Mesenchymal stem cell (in vitro differentiated cells and primary cell): ENCODE results near the gene ULK4.

Source experiments
- DNase-seq: peaks from one replicate; pipeline ENCODE4 v3.0.0-alpha.2; 2013
- H2AFZ ChIP-seq: one replicate; pipeline ENCODE4 v1.6.1; 2013; ENCODE audit warnings: low read depth, mild to moderate bottlenecking, control low read depth, inconsistent platforms, low read length, moderate library complexity
- H2AK5ac ChIP-seq: 2 replicates; pipeline ENCODE4 v1.6.1; 2013; ENCODE audit warnings: low read length, moderate library complexity, mild to moderate bottlenecking, inconsistent platforms; ENCODE audit not compliant: severe bottlenecking
- H2BK120ac ChIP-seq: one replicate; pipeline ENCODE4 v1.6.1; 2013; ENCODE audit warnings: low read depth, mild to moderate bottlenecking, inconsistent platforms, low read length, moderate library complexity
- H2BK12ac ChIP-seq, 2 experiments: one replicate each; pipeline ENCODE4 v1.6.1; 2013; ENCODE audit warnings: inconsistent platforms in 2 of 2, low read length in 2 of 2, mild to moderate bottlenecking in 2 of 2, moderate library complexity in 2 of 2, control low read depth in 1 of 2
- H2BK15ac ChIP-seq: one replicate; pipeline ENCODE4 v1.6.1; 2013; ENCODE audit warnings: mild to moderate bottlenecking, low read depth, inconsistent platforms; ENCODE audit not compliant: poor library complexity, severe bottlenecking
- H2BK5ac ChIP-seq: 2 replicates; pipeline ENCODE4 v1.6.1; 2013; ENCODE audit warnings: low read depth, mild to moderate bottlenecking, low read length, control low read depth, inconsistent platforms; ENCODE audit not compliant: poor library complexity, severe bottlenecking
- H3K14ac ChIP-seq, 2 experiments: one replicate each; pipeline ENCODE4 v1.6.1; 2013; ENCODE audit warnings: inconsistent platforms in 2 of 2, low read length in 2 of 2, control low read depth in 1 of 2, mild to moderate bottlenecking in 1 of 2, moderate library complexity in 1 of 2
- H3K18ac ChIP-seq, 2 experiments: one replicate each; pipeline ENCODE4 v1.6.1; 2013; ENCODE audit warnings: inconsistent platforms in 2 of 2, low read length in 2 of 2, control low read depth in 1 of 2, low read depth in 1 of 2, mild to moderate bottlenecking in 1 of 2
- H3K23ac ChIP-seq, 2 experiments: one replicate each; pipeline ENCODE4 v1.6.1; 2013; ENCODE audit warnings: inconsistent platforms in 2 of 2, low read length in 2 of 2, mild to moderate bottlenecking in 2 of 2, moderate library complexity in 2 of 2, control low read depth in 1 of 2
- H3K27ac ChIP-seq: 2 replicates; pipeline ENCODE4 v1.5.1; 2013; ENCODE audit warnings: mild to moderate bottlenecking, moderate library complexity, low read length, control low read depth, inconsistent platforms; ENCODE audit not compliant: poor library complexity, severe bottlenecking
- H3K27me3 ChIP-seq, 2 experiments: 2 replicates each; pipeline versions ENCODE4 v1.6.1 to v1.7.0; 2013; ENCODE audit warnings: low read length in 2 of 2, mild to moderate bottlenecking in 2 of 2, moderate library complexity in 2 of 2, control low read depth in 1 of 2, inconsistent platforms in 1 of 2; ENCODE audit not compliant: control insufficient read depth in 1 of 2, insufficient read depth in 1 of 2
- H3K36me3 ChIP-seq, 2 experiments: 2 replicates each; pipeline versions ENCODE4 v1.6.1 to v1.7.0; 2013; ENCODE audit warnings: low read length in 2 of 2, control low read depth in 1 of 2, inconsistent platforms in 1 of 2, low read depth in 1 of 2, mild to moderate bottlenecking in 1 of 2; ENCODE audit not compliant: insufficient read depth in 2 of 2, control insufficient read depth in 1 of 2
- H3K4ac ChIP-seq, 2 experiments: one replicate each; pipeline ENCODE4 v1.6.1; 2013; ENCODE audit warnings: inconsistent platforms in 2 of 2, low read length in 2 of 2, mild to moderate bottlenecking in 2 of 2, moderate library complexity in 2 of 2, control low read depth in 1 of 2, low read depth in 1 of 2
- H3K4me1 ChIP-seq: 2 replicates; pipeline ENCODE4 v1.6.1; 2013; ENCODE audit warnings: low read depth, low read length, control low read depth; ENCODE audit not compliant: control insufficient read depth, insufficient read depth
- H3K4me2 ChIP-seq: 2 replicates; pipeline ENCODE4 v1.6.1; 2013; ENCODE audit warnings: low read length, mild to moderate bottlenecking, inconsistent platforms; ENCODE audit not compliant: poor library complexity, severe bottlenecking
- H3K4me3 ChIP-seq, 2 experiments: 2 replicates each; pipeline versions ENCODE4 v1.5.1 to v1.7.0; 2013; ENCODE audit warnings: low read length in 2 of 2, mild to moderate bottlenecking in 2 of 2, control low read depth in 1 of 2, low read depth in 1 of 2; ENCODE audit not compliant: insufficient read depth in 1 of 2
- H3K79me1 ChIP-seq: replicated peaks from 2 replicates; pipeline ENCODE4 v1.6.1; 2013; ENCODE audit warnings: mild to moderate bottlenecking, control low read depth, low read length, inconsistent platforms; ENCODE audit not compliant: poor library complexity, severe bottlenecking
- H3K9ac ChIP-seq: 2 replicates; pipeline ENCODE4 v1.7.0; 2013; ENCODE audit warnings: mild to moderate bottlenecking, low read length, moderate library complexity
- H3K9me3 ChIP-seq: 2 replicates; pipeline ENCODE4 v1.7.0; 2013; ENCODE audit warnings: mild to moderate bottlenecking, low read length; ENCODE audit not compliant: control insufficient read depth
- H4K8ac ChIP-seq: one replicate; pipeline ENCODE4 v1.6.1; 2013; ENCODE audit warnings: inconsistent platforms, mild to moderate bottlenecking, low read length, moderate library complexity
- H4K91ac ChIP-seq: one replicate; pipeline ENCODE4 v1.6.1; 2013; ENCODE audit warnings: mild to moderate bottlenecking, low read length, inconsistent platforms
- WGBS: methylation state at CpG from one replicate; pipeline ENCODE4 v1.1.7; 2013; ENCODE audit warnings: mixed read lengths; 5-methylcytosine and 5-hydroxymethylcytosine counted together

Gene ULK4

DNA sequence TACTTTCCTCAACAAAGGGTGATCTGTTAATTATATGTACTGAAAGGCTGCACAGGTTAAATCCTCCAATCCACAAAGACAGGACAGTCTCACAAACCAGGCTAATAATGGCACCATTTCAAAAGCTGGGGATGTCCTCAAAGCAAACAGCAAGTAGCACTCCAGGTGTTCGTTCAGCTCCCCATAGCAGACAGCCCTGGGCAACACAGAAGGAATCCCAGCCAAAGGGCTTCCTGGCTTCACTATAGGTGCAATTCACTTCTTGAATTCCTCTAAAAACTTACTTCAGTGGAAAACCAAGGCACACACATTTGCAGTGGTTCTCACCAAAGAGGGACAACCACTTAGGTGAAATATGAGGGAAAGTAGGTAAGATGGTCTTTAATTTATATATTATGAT is 595.9 kb downstream of the ULK4 start:
- Histone ChIP-seq H2BK15ac (no peak overlapping the region), H3K9me3 (no peaks in the 10 kb centered on the region), H3K36me3 (no peaks in the 10 kb centered on the region), H2AFZ (no peak overlapping the region), H3K18ac (no peak overlapping the region), H2BK12ac (no peak overlapping the region), H3K27me3 (no peaks in the 10 kb centered on the region), H3K4ac (no peak overlapping the region), H3K14ac (no peak overlapping the region), H3K4me2 (no peak overlapping the region), H3K27ac (no peak overlapping the region), H3K79me1 (no peaks in the 10 kb centered on the region), H3K9ac (no peak overlapping the region), H3K4me1 (peaks cover 9% of the 10 kb centered on the region), H3K4me3 (no peak overlapping the region), H2BK5ac (no peak overlapping the region), H2BK120ac (no peak overlapping the region), H2AK5ac (no peak overlapping the region), H3K23ac (no peak overlapping the region), H4K8ac (no peak overlapping the region), H4K91ac (no peak overlapping the region)
- WGBS: 64% methylated on average over 1 of the region's 1 CpG
- DNase-seq: no peak

DNA sequence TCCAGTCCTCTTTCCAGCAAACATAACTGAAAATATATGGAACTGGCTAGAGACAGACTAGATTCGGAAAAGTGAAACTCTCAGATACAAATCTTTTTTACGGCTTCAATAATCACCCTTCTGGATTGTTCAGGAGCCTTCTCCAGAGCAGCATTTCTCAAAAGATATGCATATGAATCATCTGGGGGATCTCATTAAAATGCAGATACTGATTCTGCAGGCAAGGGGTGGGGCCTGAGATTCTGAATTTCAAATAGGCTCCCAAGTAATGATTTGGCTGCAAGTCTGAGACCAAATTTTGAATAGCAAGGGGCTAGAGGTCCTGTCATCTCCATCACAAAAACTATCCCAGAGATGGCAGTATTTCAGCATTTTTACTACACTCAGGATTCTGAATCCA is 597.2 kb downstream of the ULK4 start:
- no peak overlapping the region for H2BK15ac ChIP-seq
- H2BK12ac ChIP-seq: no peak overlapping the region
- H3K4ac ChIP-seq: no peak overlapping the region
- H3K4me1 ChIP-seq: peaks cover 4% of the 10 kb centered on the region
- H3K9me3 ChIP-seq: no peaks in the 10 kb centered on the region
- H3K4me2 ChIP-seq: no peak overlapping the region
- H3K4me3 ChIP-seq: no peak overlapping the region
- no peak overlapping the region for H3K27ac ChIP-seq
- no peak overlapping the region for H2BK120ac ChIP-seq
- H4K8ac ChIP-seq: no peak overlapping the region
- H3K36me3 ChIP-seq: no peaks in the 10 kb centered on the region
- no peak overlapping the region for H3K14ac ChIP-seq
- no peaks in the 10 kb centered on the region for H3K79me1 ChIP-seq
- no peak overlapping the region for H4K91ac ChIP-seq
- no peak overlapping the region for H3K23ac ChIP-seq
- H2AFZ ChIP-seq: no peak overlapping the region
- no peak overlapping the region for H2BK5ac ChIP-seq
- H3K27me3 ChIP-seq: no peaks in the 10 kb centered on the region
- no peak overlapping the region for H3K18ac ChIP-seq
- WGBS: 22% methylated on average over 1 of the region's 2 CpGs
- H3K9ac ChIP-seq: no peak overlapping the region
- peak; percentile 27 for DNase-seq
- no peak overlapping the region for H2AK5ac ChIP-seq

DNA sequence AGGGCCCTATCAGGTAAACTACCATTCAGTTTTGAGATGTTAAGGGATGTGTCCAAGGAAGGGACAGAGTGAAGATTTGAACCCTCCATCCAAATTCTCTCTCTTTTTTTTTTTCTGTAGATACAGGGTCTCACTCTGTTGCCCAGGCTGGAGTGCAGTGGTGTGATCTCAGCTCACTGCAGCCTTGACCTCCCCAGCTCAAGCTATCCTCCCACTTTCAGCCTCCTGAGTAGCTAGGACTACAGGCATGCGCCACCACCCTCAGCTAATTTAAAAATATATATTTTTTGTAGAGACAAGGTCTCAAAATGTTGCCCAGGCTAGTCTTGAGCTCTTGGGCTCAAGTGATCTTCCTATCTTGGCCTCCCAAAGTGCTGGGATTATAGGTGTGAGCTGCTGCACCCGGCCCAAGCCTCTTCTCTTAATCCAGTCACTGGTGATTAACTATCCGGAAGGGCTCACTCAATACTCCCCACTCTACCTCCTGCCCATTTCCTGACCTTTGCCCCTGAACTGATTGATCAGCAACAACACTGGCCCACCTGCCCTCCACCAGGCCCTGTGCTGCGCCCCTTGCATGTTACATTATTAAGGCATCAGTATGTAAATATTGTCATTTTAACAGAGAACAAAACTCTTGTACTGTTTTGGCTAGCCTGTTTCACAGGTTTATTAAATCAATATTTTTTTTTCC is 597.9 kb downstream of the ULK4 start:
- no peak overlapping the region for H2BK15ac ChIP-seq
- no peaks in the 10 kb centered on the region for H3K9me3 ChIP-seq
- H2BK120ac ChIP-seq: no peak overlapping the region
- H2AFZ ChIP-seq: no peak overlapping the region
- 37% methylated on average over 2 of the region's 4 CpGs for WGBS
- no peak overlapping the region for H3K27ac ChIP-seq
- peaks cover 4% of the 10 kb centered on the region for H3K4me1 ChIP-seq
- H3K18ac ChIP-seq: peak overlapping the region in 1 of 2 experiments; percentile 28
- no peak overlapping the region for H3K4ac ChIP-seq
- no peak overlapping the region for H4K8ac ChIP-seq
- no peak for DNase-seq
- no peak overlapping the region for H4K91ac ChIP-seq
- H3K79me1 ChIP-seq: no peaks in the 10 kb centered on the region
- H3K23ac ChIP-seq: no peak overlapping the region
- H3K14ac ChIP-seq: no peak overlapping the region
- peak overlapping the region in 1 of 2 experiments; percentile 10 for H2BK12ac ChIP-seq
- no peak overlapping the region for H3K4me2 ChIP-seq
- H2BK5ac ChIP-seq: no peak overlapping the region
- H2AK5ac ChIP-seq: no peak overlapping the region
- H3K27me3 ChIP-seq: no peaks in the 10 kb centered on the region
- H3K4me3 ChIP-seq: no peak overlapping the region
- H3K36me3 ChIP-seq: no peaks in the 10 kb centered on the region
- H3K9ac ChIP-seq: no peak overlapping the region

DNA sequence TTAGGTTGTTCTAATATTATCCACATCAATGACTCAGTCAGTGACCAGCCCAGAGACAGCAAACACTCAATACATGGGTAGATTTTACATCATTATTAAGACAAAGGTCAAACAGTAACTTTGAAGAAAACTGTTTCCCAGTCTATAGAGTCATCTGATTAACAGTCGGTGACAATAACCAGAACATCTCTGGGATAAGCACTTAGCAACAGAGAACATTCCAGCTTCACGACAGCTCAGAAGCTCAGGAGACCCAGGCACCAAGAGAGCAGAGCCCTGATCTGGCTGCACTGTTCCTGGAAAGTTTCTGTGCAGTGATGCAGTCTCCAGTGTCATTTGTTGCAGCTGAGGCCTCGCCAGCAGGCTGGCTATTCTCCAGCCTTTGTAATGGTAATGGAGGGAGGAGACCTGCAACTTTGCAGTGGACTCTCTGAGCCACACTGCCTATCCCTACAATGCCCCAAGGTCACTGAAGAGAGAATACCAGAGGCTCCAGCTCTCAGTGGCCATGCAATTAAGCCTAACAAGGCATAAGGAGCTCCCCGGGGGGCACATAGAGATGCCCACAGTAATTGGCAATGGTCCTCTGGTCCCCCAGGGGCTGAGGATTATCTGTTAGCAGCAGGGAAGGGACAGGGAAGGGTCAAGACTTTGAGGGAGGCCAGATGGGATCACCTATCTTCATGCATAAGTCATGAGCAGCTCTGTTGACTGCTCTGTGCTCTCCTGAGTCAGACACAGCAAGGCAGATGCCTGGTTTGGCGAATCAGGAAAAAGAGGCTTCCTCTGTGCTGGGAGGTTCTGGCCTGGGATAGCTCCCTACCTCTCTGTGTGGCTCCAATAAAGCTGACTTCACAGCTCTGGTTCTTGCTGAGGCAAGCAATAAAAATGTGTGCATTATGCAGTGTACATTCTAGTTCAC is 599.0 kb downstream of the ULK4 start:
- peak; percentile 98 for DNase-seq
- Histone ChIP-seq H3K14ac (no peak overlapping the region), H3K4me1 (peaks cover 4% of the 10 kb centered on the region), H2BK5ac (no peak overlapping the region), H3K27me3 (no peaks in the 10 kb centered on the region), H3K23ac (no peak overlapping the region), H4K8ac (no peak overlapping the region), H2BK12ac (peak overlapping the region in 1 of 2 experiments; percentile 29), H3K18ac (peak overlapping the region in 1 of 2 experiments; percentile 18), H3K36me3 (no peaks in the 10 kb centered on the region), H2AK5ac (no peak overlapping the region), H2AFZ (no peak overlapping the region), H3K79me1 (no peaks in the 10 kb centered on the region), H4K91ac (no peak overlapping the region), H3K4me3 (no peak overlapping the region), H2BK120ac (no peak overlapping the region), H3K27ac (no peak overlapping the region), H3K9ac (peak overlapping the region; percentile 34), H3K9me3 (no peaks in the 10 kb centered on the region), H2BK15ac (no peak overlapping the region), H3K4ac (no peak overlapping the region), H3K4me2 (no peak overlapping the region)
- 16% methylated on average over 5 of the region's 5 CpGs for WGBS
